NCI-H2029 treated with DMSO at 0.1 percent for 48 hours (cell line): Measurements from ENCODE around the gene AVPI1.
"Not testable (repeated sequence)": the region's sequence is repeated elsewhere in the genome, so short reads cannot be mapped to it uniquely, and the experiment has no call there.

Experiments
- DNase-seq: peaks from one replicate; lab custom pipeline; 2025; lab: John Stamatoyannopoulos, UW

Gene AVPI1

DNA sequence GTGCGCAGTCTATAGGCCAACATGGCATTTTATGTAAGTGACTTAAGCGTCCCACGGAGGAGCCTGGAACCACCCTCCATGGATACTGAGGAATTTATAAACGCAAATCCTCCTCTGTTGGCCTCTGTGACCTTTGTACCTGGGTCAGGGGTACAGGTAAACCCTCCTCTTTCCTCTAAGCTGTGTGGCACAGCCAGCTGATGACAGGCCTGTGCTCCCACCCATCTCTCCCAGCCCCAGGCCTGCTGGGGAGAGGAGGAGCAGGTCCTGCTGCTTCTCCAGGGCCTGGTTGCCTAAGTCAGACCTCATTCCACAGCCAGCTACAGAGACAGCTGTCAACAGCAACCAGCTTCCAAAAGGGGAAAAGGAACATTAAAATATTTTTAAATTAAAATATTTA, 5.0 kb downstream of the AVPI1 start:
- no peak for DNase-seq

DNA sequence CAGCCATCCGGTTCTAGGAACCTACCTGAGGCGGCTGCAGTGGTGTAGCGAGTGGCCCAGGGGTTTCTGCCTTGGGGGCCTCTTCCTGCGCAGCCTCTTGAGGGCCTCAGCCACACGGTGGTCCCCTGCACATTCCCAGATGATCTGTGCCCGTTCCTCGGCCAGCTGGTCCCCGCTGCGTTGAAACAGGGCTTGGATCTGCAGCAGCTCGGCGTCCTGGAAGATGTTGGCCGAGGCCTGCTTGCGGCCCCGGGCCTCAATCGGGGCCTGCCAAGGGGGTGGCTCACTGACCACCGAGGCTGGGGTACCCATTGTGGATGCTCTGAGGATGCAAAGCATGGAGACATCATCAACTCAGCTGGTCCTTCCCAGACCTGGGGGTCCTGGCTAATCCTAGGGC, 7.4 kb downstream of the AVPI1 start:
- no peak for DNase-seq

DNA sequence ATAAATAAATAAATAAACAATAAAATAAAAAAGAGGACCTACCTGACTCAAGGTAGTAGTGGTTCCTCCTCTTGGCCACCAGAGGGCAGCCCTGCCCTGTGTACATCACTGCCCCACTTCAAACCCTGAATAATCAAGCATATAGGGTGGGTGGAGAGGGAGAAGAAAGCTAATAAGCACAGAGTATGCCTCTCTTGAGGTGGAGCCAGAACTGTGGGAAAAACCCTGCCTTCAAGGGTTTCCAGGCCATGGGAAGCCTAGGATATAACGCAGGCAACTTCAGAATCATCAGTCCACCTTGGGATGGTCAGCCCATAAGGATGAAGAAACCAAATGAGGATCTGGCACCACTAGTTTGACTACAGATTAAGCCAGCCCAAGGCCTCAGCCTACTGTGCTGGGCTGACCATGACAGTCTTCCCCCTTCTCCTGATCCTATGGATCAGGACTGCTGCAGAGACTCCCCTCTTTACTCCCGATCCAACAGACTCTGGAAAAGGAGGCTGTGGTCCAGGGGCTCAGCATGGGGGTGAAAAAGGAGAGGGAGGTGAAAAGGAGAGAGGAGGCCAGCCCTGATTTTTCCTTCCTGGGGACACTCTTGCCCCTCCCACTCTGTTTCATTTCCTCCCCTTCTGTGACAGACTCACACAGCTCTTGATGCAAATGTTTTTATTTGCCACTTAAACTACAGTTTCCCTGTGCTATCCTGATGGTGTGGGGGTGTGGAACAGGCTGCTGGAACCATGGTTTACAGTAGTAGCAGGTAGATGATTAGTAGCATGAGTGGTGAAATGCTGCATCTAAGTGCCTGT, 10.1 kb downstream of the AVPI1 start:
- peak; percentile 14 for DNase-seq

DNA sequence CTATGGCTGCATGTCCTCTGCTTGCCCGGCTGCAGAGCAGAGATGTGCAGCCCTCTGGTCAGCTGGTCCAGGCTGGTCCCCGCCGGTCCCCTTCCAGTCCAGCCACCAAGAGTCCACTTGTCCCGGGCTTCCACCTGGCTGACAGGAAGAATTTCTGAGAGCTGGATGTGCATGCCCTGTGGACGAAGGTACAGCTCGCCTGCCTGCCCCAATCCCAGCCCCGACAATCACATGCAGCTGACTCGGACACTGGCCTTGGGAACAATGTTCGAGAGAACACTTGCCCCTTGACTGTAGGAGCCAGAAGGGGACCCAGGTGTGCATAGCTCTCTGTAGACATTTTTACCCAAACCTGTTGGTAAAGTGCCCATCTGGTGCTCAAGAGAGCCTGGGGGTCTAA, 11.8 kb downstream of the AVPI1 start:
- DNase-seq = no peak

- no peak for DNase-seq
Observed at GRCh38 chr10:97673736-97674525, 13.1 kb downstream of the AVPI1 start.

DNA sequence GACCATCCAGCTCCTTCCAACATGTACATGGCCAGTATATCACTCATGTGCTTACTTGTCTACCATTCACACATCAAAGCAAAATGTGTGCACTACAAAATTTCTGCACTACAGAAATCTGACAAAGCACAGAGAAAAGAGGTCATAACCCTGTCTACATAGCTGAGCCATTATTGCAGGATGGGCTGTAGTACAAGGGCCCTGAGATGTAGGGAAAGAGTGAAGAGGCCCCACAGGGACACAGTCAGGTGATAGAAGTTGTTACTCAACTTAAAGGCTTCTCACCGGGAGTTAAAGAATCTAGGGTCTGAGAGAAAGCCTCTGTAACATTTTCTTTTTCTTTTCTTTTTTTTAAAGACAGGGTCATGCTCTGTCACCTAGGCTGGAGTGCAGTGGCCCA, 17.5 kb downstream of the AVPI1 start:
- DNase-seq = no peak

DNA sequence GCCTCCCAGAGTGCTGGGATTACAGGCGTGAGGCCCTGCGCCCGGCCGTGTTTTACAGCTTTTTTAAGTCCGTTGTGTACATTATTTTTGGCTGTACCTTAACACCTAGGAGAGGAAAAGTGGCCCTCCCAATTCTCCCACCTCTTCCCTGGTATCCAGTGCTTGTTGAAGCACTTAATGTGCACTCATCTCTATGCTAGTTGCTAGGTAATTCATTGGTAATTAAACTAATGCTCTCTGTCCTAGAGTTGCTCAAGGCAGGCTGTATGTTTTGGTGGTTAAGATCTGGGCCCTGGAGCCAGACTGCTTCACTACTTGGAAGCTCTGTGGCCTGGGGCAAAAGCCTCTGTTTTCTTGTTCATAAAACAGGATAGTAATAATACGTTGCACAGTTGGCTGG, 19.6 kb downstream of the AVPI1 start:
- DNase-seq = no peak

DNA sequence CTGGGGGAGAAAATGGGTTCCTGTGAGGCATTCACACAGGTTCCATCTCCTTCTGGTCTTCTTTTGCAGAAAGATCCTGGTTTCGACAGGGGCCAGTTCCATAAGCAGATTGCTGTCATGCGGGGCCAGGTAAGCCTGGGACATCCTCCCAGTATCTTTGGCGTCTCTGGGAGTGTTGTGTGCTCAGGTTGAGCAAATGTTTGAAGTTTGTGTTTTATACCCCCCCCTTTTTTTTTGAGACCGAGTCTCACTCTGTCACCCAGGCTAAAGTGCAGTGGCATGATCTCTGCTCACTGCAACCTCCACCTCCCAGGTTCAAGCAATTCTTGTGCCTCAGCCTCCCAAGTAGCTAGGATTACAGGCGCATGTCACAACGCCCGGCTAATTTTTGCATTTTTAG, 20.0 kb downstream of the AVPI1 start:
- no peak for DNase-seq

DNA sequence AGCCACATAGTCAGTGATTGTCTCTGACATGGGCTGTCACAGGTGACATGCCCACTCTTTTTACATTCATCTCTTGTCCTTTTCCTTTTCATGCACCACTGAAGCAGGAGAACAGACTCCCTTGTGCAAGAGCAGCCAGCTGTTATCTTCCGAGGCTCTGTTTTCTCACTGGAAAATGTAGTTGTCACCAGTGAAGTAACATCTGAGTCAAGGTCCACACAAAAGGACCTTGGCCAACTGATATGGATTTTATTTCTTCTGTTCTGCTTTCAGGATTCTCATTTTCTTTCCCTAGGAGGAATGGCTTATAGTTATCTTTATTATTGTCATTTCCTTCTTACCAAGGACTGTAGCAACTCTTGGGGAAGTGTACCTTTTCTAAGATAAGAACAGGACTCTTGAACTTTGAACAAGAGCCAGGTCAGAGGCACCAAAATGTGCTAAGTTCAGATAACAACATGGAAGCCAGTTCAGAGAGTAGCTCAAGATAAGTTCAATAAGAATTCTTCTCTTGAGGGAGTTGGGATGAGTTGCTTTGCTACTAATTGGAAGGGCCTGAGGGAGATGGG, 22.7 kb downstream of the AVPI1 start:
- DNase-seq = no peak

GRCh38 chr10:97659589-97659988, 27.5 kb downstream of the AVPI1 start:
- no peak for DNase-seq

GRCh38 chr10:97656777-97657176, 30.3 kb downstream of the AVPI1 start:
- DNase-seq = no peak

- no peak for DNase-seq
Observed at GRCh38 chr10:97651773-97652172, 35.3 kb downstream of the AVPI1 start.

- no peak for DNase-seq
Observed at GRCh38 chr10:97650726-97651125, 36.3 kb downstream of the AVPI1 start.

DNA sequence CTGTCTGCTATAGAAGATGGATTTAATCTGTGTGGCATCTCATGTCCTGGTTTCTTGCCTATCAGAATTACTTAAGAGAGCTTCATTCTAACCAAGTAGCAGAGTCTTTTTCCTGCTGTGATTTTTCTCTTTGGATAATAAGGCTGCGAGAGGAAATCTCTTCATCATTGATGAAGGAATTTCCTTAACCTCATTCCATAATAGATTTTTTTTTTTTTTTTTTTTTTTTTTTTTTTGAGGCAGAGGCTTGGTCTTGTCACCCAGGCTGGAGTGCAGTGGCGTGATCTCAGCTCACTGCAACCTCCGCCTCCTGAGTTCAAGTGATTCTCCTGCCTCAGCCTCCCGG, 37.7 kb downstream of the AVPI1 start:
- DNase-seq = not testable (repeated sequence)

DNA sequence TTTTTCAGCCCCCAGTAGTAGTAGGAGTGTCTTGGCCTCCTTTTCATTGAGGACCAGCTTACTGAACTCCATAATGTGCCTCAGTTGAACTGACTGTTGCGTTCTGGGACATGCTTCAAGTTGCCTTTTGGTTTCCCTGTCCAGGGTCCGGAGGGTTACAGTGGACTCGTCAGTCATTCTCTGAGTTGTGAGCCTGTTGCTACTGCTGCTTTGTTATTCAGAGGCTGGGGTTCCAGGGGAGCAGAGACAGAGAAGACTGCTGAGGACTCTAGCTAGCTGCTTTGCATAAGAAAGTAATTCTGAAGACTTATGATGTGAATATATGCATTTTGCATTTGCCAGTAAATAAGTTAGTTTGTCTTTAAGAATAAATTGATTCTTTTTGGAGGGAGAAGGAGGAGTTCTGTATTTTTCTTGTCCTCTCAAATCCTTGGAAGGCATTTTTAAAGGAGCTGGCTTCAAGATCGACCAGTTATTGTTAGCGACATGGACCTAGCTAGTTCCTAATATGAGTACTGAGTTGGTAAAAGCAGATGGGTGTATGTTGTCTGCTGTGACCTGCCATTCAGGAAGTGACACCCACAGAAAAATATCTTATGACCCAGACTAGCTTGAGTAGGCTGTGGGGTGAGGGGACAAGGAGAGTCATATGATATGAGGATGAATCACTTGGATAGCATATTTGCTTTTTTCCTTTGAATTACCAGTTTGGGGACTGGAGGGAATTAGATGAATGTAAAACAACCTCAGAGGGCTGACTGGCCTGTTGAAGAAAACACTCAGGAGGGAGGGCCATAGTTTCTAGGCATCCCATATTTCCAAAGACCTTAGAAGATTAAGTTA, 38.3 kb downstream of the AVPI1 start:
- DNase-seq = no peak

DNA sequence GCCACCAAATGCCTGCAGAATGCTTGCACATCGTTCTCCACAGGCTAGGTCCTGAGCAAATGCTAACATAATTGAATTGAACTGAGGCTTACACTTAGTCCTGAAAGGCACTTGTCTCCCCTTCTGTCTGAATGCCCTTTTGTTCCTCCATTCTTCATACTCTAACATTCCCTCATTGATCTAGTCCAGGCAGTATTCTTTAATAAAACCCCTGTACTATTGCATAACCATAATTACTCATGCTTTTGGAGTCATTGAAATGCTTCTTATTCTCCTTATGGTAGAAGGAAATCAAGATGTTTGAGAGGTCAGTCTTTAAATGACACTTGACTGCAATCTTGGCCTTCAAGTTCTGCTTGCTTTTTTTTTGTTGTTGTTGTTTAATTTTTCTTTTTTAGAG, 39.5 kb downstream of the AVPI1 start:
- no peak for DNase-seq

- DNase-seq = no peak
Observed at GRCh38 chr10:97644936-97645335, 42.1 kb downstream of the AVPI1 start.

- no peak for DNase-seq
Observed at GRCh38 chr10:97643441-97643985, 43.5 kb downstream of the AVPI1 start.

DNA sequence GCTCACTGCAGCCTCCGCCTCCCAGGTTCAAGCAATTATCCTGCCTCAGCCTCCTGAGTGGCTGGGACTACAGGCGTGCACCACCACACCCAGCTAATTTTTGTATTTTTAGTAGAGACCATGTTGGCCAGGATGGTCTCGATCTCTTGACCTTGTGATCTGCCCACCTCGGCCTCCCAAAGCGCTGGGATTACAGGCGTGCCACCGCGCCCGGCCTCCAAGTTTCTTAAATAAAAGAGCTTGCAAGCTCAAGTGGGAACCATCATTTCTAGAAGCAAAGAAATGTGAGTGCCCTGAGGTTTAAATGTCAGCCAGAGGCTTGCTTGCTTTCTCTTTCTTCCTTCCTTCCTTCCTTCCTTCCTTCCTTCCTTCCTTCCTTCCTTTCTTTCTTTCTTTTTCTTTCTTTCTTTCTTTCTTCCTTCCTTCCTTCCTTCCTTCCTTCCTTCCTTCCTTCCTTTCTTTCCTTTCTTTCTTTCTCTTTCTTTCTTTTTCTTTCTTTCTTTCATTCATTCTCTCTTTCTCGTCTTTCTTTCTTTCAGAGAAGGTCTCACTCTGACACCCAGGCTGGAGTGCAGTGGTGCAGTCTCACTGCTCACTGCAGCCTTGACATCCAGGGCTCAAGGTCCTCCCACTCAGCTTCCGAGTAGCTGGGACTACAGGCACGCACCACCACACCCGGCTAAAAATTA, 44.4 kb downstream of the AVPI1 start:
- not testable (repeated sequence) for DNase-seq

DNA sequence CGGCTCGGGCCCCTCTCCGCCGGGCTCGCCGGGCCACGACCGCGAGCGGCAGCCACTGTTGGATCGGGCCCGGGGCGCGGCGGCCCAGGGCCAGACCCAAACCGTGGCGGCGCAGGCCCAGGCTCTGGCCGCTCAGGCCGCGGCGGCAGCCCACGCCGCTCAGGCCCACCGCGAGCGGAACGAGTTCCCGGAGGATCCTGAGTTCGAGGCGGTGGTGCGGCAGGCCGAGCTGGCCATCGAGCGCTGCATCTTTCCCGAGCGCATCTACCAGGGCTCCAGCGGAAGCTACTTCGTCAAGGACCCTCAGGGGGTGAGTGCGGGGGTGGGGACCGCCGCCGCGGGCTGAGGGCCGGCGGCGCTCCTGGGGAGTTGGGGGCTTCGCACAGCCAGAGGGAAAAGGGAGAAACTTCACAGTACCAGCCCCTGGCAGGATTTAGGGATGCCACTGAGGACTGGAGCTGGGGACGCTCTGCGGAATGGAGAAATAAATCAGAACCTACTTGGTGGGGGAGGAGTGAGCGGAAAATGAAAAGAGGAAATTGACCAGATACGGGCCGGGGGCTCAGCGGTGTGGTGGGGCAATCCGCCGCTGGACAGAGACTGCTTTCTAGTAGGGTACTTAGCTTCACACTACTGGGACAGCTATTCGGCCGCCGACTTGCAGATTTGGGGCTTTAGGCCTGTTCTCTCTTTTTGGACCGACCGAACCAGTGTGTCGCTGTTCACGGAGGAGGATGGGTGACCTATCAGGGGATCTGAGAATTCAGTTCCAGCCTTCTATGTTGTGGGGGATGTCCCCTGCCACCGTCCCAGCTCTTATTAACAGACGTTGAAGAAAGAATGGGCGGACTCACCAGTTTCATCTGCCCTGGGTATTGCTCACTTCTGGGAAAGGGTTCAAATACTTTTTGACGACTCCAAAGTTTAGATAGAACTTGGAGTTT, 45.9 kb downstream of the AVPI1 start:
- no peak for DNase-seq
